ENCODE measurements around the gene MAGEA12.
"Not testable (repeated sequence)": the region's sequence is repeated elsewhere in the genome, so short reads cannot be mapped to it uniquely, and the experiment has no call there.

MAGEA12 gene

GRCh38 chrX:152738560-152738959, 5.0 kb downstream of the MAGEA12 start:
- H3K36me3 Mint-ChIP-seq (ENCODE audit: low read depth): no peaks in the 10 kb centered on the region
- H3K27me3 Mint-ChIP-seq (ENCODE audit: low read depth): no peaks in the 10 kb centered on the region
- H3K9me3 Mint-ChIP-seq: no peaks in the 10 kb centered on the region
- H3K27ac Mint-ChIP-seq: no peak overlapping the region
- DNase-seq (ENCODE audit: low spot score): no peak
- H3K4me1 Mint-ChIP-seq (ENCODE audit: low read depth): no peaks in the 10 kb centered on the region
- no peak overlapping the region for H3K4me3 Mint-ChIP-seq

GRCh38 chrX:152753686-152754650, 20.4 kb downstream of the MAGEA12 start, which contains the start of gene MAGEA2:
TSS of gene MAGEA2 (minus strand) at chrX:152753842. CDS start at chrX:152751363, 2,479 bp downstream.
- H3K36me3 Mint-ChIP-seq (ENCODE audit: low read depth); H3K9me3 Mint-ChIP-seq; H3K27ac Mint-ChIP-seq; H3K4me1 Mint-ChIP-seq (ENCODE audit: low read depth); H3K4me3 Mint-ChIP-seq; H3K27me3 Mint-ChIP-seq (ENCODE audit: low read depth); DNase-seq (ENCODE audit: low spot score): not testable (repeated sequence)

GRCh38 chrX:152754871-152755270, 21.3 kb downstream of the MAGEA12 start:
- not testable (repeated sequence) for DNase-seq (ENCODE audit: low spot score); H3K9me3 Mint-ChIP-seq; H3K27me3 Mint-ChIP-seq (ENCODE audit: low read depth); H3K4me3 Mint-ChIP-seq; H3K27ac Mint-ChIP-seq; H3K4me1 Mint-ChIP-seq (ENCODE audit: low read depth); H3K36me3 Mint-ChIP-seq (ENCODE audit: low read depth)

- H3K36me3 Mint-ChIP-seq (ENCODE audit: low read depth); H3K4me1 Mint-ChIP-seq (ENCODE audit: low read depth); H3K4me3 Mint-ChIP-seq; H3K9me3 Mint-ChIP-seq; H3K27ac Mint-ChIP-seq; DNase-seq (ENCODE audit: low spot score); H3K27me3 Mint-ChIP-seq (ENCODE audit: low read depth): not testable (repeated sequence)
Measured at GRCh38 chrX:152758918-152759317, 25.4 kb downstream of the MAGEA12 start, which contains the start of gene CSAG3. TSS of gene CSAG3 (plus strand) at chrX:152759218.

- H3K36me3 Mint-ChIP-seq (ENCODE audit: low read depth); DNase-seq (ENCODE audit: low spot score); H3K27ac Mint-ChIP-seq; H3K9me3 Mint-ChIP-seq; H3K4me3 Mint-ChIP-seq; H3K4me1 Mint-ChIP-seq (ENCODE audit: low read depth); H3K27me3 Mint-ChIP-seq (ENCODE audit: low read depth): not testable (repeated sequence)
Measured at GRCh38 chrX:152759544-152759943, 26.0 kb downstream of the MAGEA12 start.

GRCh38 chrX:152761582-152761981, 28.0 kb downstream of the MAGEA12 start:
- not testable (repeated sequence) for H3K9me3 Mint-ChIP-seq; H3K27me3 Mint-ChIP-seq (ENCODE audit: low read depth); H3K4me1 Mint-ChIP-seq (ENCODE audit: low read depth); H3K36me3 Mint-ChIP-seq (ENCODE audit: low read depth); H3K4me3 Mint-ChIP-seq; DNase-seq (ENCODE audit: low spot score); H3K27ac Mint-ChIP-seq

GRCh38 chrX:152766562-152766961, 33.0 kb downstream of the MAGEA12 start:
- DNase-seq (ENCODE audit: low spot score); H3K27ac Mint-ChIP-seq; H3K27me3 Mint-ChIP-seq (ENCODE audit: low read depth); H3K36me3 Mint-ChIP-seq (ENCODE audit: low read depth); H3K4me1 Mint-ChIP-seq (ENCODE audit: low read depth); H3K9me3 Mint-ChIP-seq; H3K4me3 Mint-ChIP-seq: not testable (repeated sequence)

- not testable (repeated sequence) for H3K9me3 Mint-ChIP-seq; DNase-seq (ENCODE audit: low spot score); H3K36me3 Mint-ChIP-seq (ENCODE audit: low read depth); H3K4me1 Mint-ChIP-seq (ENCODE audit: low read depth); H3K27me3 Mint-ChIP-seq (ENCODE audit: low read depth); H3K4me3 Mint-ChIP-seq; H3K27ac Mint-ChIP-seq
Measured at GRCh38 chrX:152769549-152770289, 36.2 kb downstream of the MAGEA12 start, which contains the start of gene MAGEA6. TSS of gene MAGEA6 (minus strand) at chrX:152769689. CDS start at chrX:152767650, 2,039 bp downstream.

GRCh38 chrX:152787062-152787461, 53.5 kb downstream of the MAGEA12 start:
- not testable (repeated sequence) for H3K36me3 Mint-ChIP-seq (ENCODE audit: low read depth); DNase-seq (ENCODE audit: low spot score); H3K27ac Mint-ChIP-seq; H3K4me3 Mint-ChIP-seq; H3K4me1 Mint-ChIP-seq (ENCODE audit: low read depth); H3K27me3 Mint-ChIP-seq (ENCODE audit: low read depth); H3K9me3 Mint-ChIP-seq

Data from T-helper 2 cell treated with Interferon-gamma antibody and Interleukin-4, amounts not matched to agents 5 μg/mL and 100 μg/mL, for 36 hours (primary cell).